Activated naive CD4-positive, alpha-beta T cell treated with anti-CD3 and anti-CD28 coated beads for 36 hours (primary cell): ENCODE measurements around the gene SPTLC3. TPM values are rescaled to one million over a fixed set of nuclear protein-coding genes. Genes with fewer than 3 reads are reported as not detected.

Source experiments
- CTCF ChIA-PET: fragments of 350-600 bp; sonication (Branson Sonifier 250); formaldehyde crosslinking; loops from one replicate; lab custom pipeline; 2021; ENCODE audit warnings: antibody characterized with exemption; lab: Charles Lee
- DNase-seq: peaks from one replicate; pipeline ENCODE4 v3.0.0-alpha.2; 2020
- H3K27ac Mint-ChIP-seq: one replicate; pipeline ENCODE4 v1.8.0; 2021; ENCODE audit warnings: mild to moderate bottlenecking, mixed read lengths
- H3K27me3 Mint-ChIP-seq: one replicate; pipeline ENCODE4 v1.8.0; 2021; ENCODE audit warnings: low read depth, mixed read lengths
- H3K36me3 Mint-ChIP-seq: one replicate; pipeline ENCODE4 v1.8.0; 2021; ENCODE audit warnings: low read depth, mixed read lengths
- H3K4me1 Mint-ChIP-seq: one replicate; pipeline ENCODE4 v1.8.0; 2021; ENCODE audit warnings: low read depth, mixed read lengths
- H3K4me3 Mint-ChIP-seq: one replicate; pipeline ENCODE4 v1.8.0; 2021; ENCODE audit warnings: mild to moderate bottlenecking, moderate library complexity, mixed read lengths
- H3K9me3 Mint-ChIP-seq: one replicate; pipeline ENCODE4 v1.8.0; 2021; ENCODE audit warnings: mixed read lengths
- intact Hi-C: fragments of 100-400 bp; cut with micrococcal nuclease; formaldehyde crosslinking; loops from one replicate; pipeline ENCODE4 v1.15.1; 2023
- total RNA-seq, 2 experiments: library from RNA; stranded (reverse); gene quantifications; one replicate each; pipeline ENCODE4 v1.2.3, GENCODE V29; 2021

The SPTLC3 gene
- total RNA-seq, 2 experiments from 2014 or later: 0.15 to 0.64 TPM

GRCh38 chr20:13200767-13201500, 192.2 kb downstream of the SPTLC3 start:
- H3K9me3 Mint-ChIP-seq: no peaks in the 10 kb centered on the region
- CTCF ChIA-PET: no interaction called here
- H3K36me3 Mint-ChIP-seq: no peaks in the 10 kb centered on the region
- intact Hi-C loops: no loop called here
- H3K4me1 Mint-ChIP-seq: peaks cover 3% of the 10 kb centered on the region
- no peak overlapping the region for H3K27ac Mint-ChIP-seq
- H3K4me3 Mint-ChIP-seq: no peak overlapping the region
- DNase-seq: no peak
- H3K27me3 Mint-ChIP-seq: peaks cover 7% of the 10 kb centered on the region

- Mint-ChIP-seq H3K4me3 (no peak overlapping the region), H3K9me3 (no peaks in the 10 kb centered on the region), H3K27me3 (peaks cover 7% of the 10 kb centered on the region), H3K36me3 (no peaks in the 10 kb centered on the region), H3K27ac (no peak overlapping the region), H3K4me1 (peaks cover 3% of the 10 kb centered on the region)
- intact Hi-C loops: no loop called here
- DNase-seq: no peak
- CTCF ChIA-PET: interaction anchor here (1.8 kb wide), 1 partner anchor 60 kb away, joined by 6 read pairs; no protein-coding TSS in a partner anchor
These were observed 193.8 kb downstream of the SPTLC3 start for GRCh38 chr20:13202565-13202964.

GRCh38 chr20:13205425-13205824, 196.7 kb downstream of the SPTLC3 start:
- no peak for DNase-seq
- H3K36me3 Mint-ChIP-seq: no peaks in the 10 kb centered on the region
- CTCF ChIA-PET: no interaction called here
- H3K27me3 Mint-ChIP-seq: peaks cover 9% of the 10 kb centered on the region
- H3K9me3 Mint-ChIP-seq: no peaks in the 10 kb centered on the region
- H3K4me1 Mint-ChIP-seq: peaks cover 3% of the 10 kb centered on the region
- H3K4me3 Mint-ChIP-seq: no peak overlapping the region
- no peak overlapping the region for H3K27ac Mint-ChIP-seq
- intact Hi-C loops: no loop called here

GRCh38 chr20:13205848-13206434, 197.2 kb downstream of the SPTLC3 start:
- intact Hi-C loops: no loop called here
- Mint-ChIP-seq H3K9me3 (no peaks in the 10 kb centered on the region), H3K36me3 (no peaks in the 10 kb centered on the region), H3K27ac (no peak overlapping the region), H3K4me1 (peaks cover 3% of the 10 kb centered on the region), H3K27me3 (peaks cover 8% of the 10 kb centered on the region), H3K4me3 (no peak overlapping the region)
- DNase-seq: no peak
- CTCF ChIA-PET: no interaction called here

- intact Hi-C loops: no loop called here
- no peak overlapping the region for H3K27ac Mint-ChIP-seq
- H3K4me3 Mint-ChIP-seq: no peak overlapping the region
- CTCF ChIA-PET: no interaction called here
- peaks cover 5% of the 10 kb centered on the region for H3K27me3 Mint-ChIP-seq
- H3K4me1 Mint-ChIP-seq: peaks cover 3% of the 10 kb centered on the region
- H3K9me3 Mint-ChIP-seq: no peaks in the 10 kb centered on the region
- H3K36me3 Mint-ChIP-seq: no peaks in the 10 kb centered on the region
- DNase-seq: no peak
These were observed 198.2 kb downstream of the SPTLC3 start for GRCh38 chr20:13207016-13207415.

- CTCF ChIA-PET: no interaction called here
These were observed 203.3 kb downstream of the SPTLC3 start for GRCh38 chr20:13211956-13212618.

GRCh38 chr20:13212750-13213149, 204.0 kb downstream of the SPTLC3 start:
- no peak overlapping the region for H3K27ac Mint-ChIP-seq
- intact Hi-C loops: loop anchor here (5.0 kb wide), 1 partner anchor 35 kb away; no protein-coding TSS in a partner anchor
- no peaks in the 10 kb centered on the region for H3K4me1 Mint-ChIP-seq
- peak; percentile 39 for DNase-seq
- H3K36me3 Mint-ChIP-seq: no peaks in the 10 kb centered on the region
- H3K4me3 Mint-ChIP-seq: no peak overlapping the region
- H3K27me3 Mint-ChIP-seq: peaks cover 22% of the 10 kb centered on the region
- CTCF ChIA-PET: interaction anchor here (0.7 to 2.6 kb wide), 2 partner anchors 12 to 90 kb away, joined by 3 to 7 read pairs; no protein-coding TSS in a partner anchor
- H3K9me3 Mint-ChIP-seq: no peaks in the 10 kb centered on the region

More at GRCh38 chr20:13211956-13212618, 203.3 kb downstream of the SPTLC3 start:
- peaks cover 22% of the 10 kb centered on the region for H3K27me3 Mint-ChIP-seq
- intact Hi-C loops: loop anchor here (5.0 kb wide), 1 partner anchor 35 kb away; no protein-coding TSS in a partner anchor
- H3K36me3 Mint-ChIP-seq: no peaks in the 10 kb centered on the region
- no peak overlapping the region for H3K4me3 Mint-ChIP-seq
- H3K4me1 Mint-ChIP-seq: no peaks in the 10 kb centered on the region
- no peak for DNase-seq
- H3K27ac Mint-ChIP-seq: no peak overlapping the region
- no peaks in the 10 kb centered on the region for H3K9me3 Mint-ChIP-seq

- no peak overlapping the region for H3K4me3 Mint-ChIP-seq
- H3K9me3 Mint-ChIP-seq: no peaks in the 10 kb centered on the region
- H3K27me3 Mint-ChIP-seq: peaks cover 28% of the 10 kb centered on the region
- intact Hi-C loops: loop anchor here (5.0 kb wide), 1 partner anchor 34 kb away; no protein-coding TSS in a partner anchor
- no peaks in the 10 kb centered on the region for H3K36me3 Mint-ChIP-seq
- CTCF ChIA-PET: interaction anchor here (0.7 to 2.6 kb wide), 3 partner anchors 11 to 95 kb away, joined by 3 to 7 read pairs (median 5); no protein-coding TSS in a partner anchor
- DNase-seq: no peak
- H3K27ac Mint-ChIP-seq: no peak overlapping the region
- H3K4me1 Mint-ChIP-seq: no peaks in the 10 kb centered on the region
These were observed 204.6 kb downstream of the SPTLC3 start for GRCh38 chr20:13213335-13213734.

GRCh38 chr20:13216533-13216932, 207.8 kb downstream of the SPTLC3 start:
- CTCF ChIA-PET: no interaction called here
- H3K36me3 Mint-ChIP-seq: no peaks in the 10 kb centered on the region
- no peak overlapping the region for H3K4me3 Mint-ChIP-seq
- no peak for DNase-seq
- H3K27me3 Mint-ChIP-seq: peaks cover 46% of the 10 kb centered on the region
- H3K27ac Mint-ChIP-seq: no peak overlapping the region
- intact Hi-C loops: no loop called here
- peaks cover 7% of the 10 kb centered on the region for H3K4me1 Mint-ChIP-seq
- H3K9me3 Mint-ChIP-seq: no peaks in the 10 kb centered on the region

Other genes with a start within 250 kb of the SPTLC3 start
- gene ISM1, start 212.3 kb downstream of the SPTLC3 start, total RNA-seq: under 1 TPM; 0.27 to 0.29 TPM